ENCODE measurements around the gene SIMC1.

- no peak for TF ChIP-seq HOXB5 (CRISPR knock-in tag; IDR thresholded peaks at IDR 0.05)
- TF ChIP-seq, protein P1, sequence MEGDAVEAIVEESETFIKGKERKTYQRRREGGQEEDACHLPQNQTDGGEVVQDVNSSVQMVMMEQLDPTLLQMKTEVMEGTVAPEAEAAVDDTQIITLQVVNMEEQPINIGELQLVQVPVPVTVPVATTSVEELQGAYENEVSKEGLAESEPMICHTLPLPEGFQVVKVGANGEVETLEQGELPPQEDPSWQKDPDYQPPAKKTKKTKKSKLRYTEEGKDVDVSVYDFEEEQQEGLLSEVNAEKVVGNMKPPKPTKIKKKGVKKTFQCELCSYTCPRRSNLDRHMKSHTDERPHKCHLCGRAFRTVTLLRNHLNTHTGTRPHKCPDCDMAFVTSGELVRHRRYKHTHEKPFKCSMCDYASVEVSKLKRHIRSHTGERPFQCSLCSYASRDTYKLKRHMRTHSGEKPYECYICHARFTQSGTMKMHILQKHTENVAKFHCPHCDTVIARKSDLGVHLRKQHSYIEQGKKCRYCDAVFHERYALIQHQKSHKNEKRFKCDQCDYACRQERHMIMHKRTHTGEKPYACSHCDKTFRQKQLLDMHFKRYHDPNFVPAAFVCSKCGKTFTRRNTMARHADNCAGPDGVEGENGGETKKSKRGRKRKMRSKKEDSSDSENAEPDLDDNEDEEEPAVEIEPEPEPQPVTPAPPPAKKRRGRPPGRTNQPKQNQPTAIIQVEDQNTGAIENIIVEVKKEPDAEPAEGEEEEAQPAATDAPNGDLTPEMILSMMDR (IDR thresholded peaks at IDR 0.05), result no peak
- TF ChIP-seq NR3C1 (IDR thresholded peaks at IDR 0.05), result no peak
- TF ChIP-seq, protein P2, sequence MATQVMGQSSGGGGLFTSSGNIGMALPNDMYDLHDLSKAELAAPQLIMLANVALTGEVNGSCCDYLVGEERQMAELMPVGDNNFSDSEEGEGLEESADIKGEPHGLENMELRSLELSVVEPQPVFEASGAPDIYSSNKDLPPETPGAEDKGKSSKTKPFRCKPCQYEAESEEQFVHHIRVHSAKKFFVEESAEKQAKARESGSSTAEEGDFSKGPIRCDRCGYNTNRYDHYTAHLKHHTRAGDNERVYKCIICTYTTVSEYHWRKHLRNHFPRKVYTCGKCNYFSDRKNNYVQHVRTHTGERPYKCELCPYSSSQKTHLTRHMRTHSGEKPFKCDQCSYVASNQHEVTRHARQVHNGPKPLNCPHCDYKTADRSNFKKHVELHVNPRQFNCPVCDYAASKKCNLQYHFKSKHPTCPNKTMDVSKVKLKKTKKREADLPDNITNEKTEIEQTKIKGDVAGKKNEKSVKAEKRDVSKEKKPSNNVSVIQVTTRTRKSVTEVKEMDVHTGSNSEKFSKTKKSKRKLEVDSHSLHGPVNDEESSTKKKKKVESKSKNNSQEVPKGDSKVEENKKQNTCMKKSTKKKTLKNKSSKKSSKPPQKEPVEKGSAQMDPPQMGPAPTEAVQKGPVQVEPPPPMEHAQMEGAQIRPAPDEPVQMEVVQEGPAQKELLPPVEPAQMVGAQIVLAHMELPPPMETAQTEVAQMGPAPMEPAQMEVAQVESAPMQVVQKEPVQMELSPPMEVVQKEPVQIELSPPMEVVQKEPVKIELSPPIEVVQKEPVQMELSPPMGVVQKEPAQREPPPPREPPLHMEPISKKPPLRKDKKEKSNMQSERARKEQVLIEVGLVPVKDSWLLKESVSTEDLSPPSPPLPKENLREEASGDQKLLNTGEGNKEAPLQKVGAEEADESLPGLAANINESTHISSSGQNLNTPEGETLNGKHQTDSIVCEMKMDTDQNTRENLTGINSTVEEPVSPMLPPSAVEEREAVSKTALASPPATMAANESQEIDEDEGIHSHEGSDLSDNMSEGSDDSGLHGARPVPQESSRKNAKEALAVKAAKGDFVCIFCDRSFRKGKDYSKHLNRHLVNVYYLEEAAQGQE (IDR thresholded peaks at IDR 0.05), result no peak
- TF ChIP-seq, protein P3, sequence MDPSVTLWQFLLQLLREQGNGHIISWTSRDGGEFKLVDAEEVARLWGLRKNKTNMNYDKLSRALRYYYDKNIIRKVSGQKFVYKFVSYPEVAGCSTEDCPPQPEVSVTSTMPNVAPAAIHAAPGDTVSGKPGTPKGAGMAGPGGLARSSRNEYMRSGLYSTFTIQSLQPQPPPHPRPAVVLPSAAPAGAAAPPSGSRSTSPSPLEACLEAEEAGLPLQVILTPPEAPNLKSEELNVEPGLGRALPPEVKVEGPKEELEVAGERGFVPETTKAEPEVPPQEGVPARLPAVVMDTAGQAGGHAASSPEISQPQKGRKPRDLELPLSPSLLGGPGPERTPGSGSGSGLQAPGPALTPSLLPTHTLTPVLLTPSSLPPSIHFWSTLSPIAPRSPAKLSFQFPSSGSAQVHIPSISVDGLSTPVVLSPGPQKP (IDR thresholded peaks at IDR 0.05; ENCODE audit: low read depth, low read length), result no peak
- no peak for TF ChIP-seq MYC (IDR thresholded peaks at IDR 0.05; ENCODE audit: borderline replicate concordance, low read length)
- TF ChIP-seq, protein P4, sequence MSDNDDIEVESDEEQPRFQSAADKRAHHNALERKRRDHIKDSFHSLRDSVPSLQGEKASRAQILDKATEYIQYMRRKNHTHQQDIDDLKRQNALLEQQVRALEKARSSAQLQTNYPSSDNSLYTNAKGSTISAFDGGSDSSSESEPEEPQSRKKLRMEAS (IDR thresholded peaks at IDR 0.05), result no peak
- TF ChIP-seq JUN (IDR thresholded peaks at IDR 0.05), result no peak
- TF ChIP-seq EP300 (IDR thresholded peaks at IDR 0.05), result no peak
These were observed 143.8 kb downstream of the SIMC1 start for GRCh38 chr5:176381979-176382378.
